HG03558 (cell line): ENCODE data around the gene UBAP2L.
"Not testable (repeated sequence)": the region's sequence is repeated elsewhere in the genome, so short reads cannot be mapped to it uniquely, and the experiment has no call there.

Source experiments
- ATAC-seq: cut with Tn5 transposase; IDR thresholded peaks from one replicate; pipeline ENCODE4 v1.9.1; 2021; ENCODE audit warnings: moderate number of reproducible peaks; ENCODE audit not compliant: unreplicated experiment; ENCODE audit errors: extremely low read depth

UBAP2L gene

GRCh38 chr1:154301582-154301981 is 80.8 kb downstream of the UBAP2L start:
- ATAC-seq, result no peak

DNA sequence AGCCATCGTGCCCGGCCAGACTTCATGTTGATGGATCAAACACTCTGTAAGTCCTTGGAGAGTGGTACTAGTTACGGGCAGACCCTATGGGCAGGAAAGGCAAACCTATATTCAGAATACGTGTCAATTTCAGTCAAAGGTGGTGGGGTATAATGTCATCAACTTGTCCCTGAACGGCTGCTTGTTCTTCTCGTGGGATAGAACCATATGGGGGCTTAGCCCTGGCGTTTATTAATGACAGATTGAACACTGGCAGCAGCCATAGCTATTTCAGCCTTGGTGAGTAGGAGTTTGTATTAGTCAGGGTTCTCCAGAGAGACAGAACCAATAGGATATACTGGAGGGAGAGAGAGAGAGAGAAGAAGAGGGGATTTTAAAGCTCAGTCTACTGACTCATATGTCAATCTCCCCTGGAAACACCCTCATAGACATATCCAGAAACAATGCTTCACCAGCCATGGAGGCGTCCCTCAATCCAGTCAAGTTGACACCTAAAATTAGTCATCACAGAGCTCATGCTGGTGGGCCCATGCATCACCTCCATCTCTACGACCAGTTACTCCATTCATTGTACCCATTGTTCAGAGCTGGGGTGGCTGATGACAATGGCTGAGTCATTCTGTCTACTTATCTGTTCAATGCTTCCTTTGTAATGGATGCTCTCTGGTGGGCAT is 84.0 kb downstream of the UBAP2L start:
- no peak for ATAC-seq

DNA sequence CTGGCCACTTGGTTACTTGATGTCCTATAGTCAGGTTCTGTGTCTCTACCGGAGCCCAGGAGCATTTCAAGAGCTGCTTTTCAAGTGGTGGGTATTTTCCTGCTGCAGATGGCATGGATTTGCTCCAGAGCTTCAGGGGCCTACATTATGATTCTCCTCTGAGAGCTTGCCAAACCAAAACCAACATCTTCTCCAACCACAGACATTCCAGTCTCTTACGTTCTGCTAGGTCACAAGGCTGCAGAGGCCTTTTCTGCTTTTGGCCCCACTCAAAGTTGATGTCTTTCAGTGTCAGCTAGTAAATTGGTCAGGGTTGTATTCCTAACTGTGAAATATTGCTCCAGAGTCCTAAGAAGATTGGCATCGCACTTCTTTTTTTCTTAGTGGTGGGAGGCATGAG is 85.4 kb downstream of the UBAP2L start:
- no peak for ATAC-seq

- ATAC-seq, result not testable (repeated sequence)
These were observed 87.0 kb downstream of the UBAP2L start for GRCh38 chr1:154307670-154308270.

GRCh38 chr1:154309136-154309535 is 88.4 kb downstream of the UBAP2L start:
- not testable (repeated sequence) for ATAC-seq

GRCh38 chr1:154312229-154313065 is 91.7 kb downstream of the UBAP2L start:
- not testable (repeated sequence) for ATAC-seq

DNA sequence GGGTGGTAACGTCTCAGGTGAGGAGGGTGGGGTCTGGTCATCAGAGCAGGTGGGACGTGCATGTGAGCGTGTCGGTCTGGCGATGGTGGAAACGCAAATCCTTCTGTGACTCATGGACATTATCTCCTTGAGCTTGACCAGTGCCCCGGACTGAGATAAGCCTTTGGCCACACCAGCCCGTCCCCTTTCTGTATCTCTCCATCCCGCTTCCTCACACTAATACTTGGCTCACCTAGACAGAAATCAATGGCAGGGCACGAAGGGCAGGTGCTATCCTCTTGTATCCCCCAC is 92.3 kb downstream of the UBAP2L start:
- ATAC-seq, result no peak

- ATAC-seq, result not testable (repeated sequence)
These were observed 93.5 kb downstream of the UBAP2L start for GRCh38 chr1:154314226-154314625.

DNA sequence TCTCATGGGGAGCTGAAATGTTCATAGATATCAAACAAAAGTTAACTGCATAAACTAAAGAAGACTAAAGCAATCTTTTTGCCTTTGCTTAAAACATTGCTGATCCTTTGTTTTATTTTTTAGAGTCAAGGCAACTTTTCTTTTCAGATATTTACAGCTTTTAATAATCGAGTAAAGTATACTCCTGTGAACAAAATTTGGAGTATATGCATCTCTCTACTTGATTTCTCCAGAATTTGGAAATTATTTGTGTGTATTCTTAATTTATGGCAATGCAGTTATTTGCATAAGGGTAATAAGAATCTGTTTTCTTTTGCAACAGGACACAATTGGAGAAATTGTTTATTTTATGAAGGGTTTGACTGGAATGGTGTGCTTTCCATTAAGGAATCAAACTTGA is 95.9 kb downstream of the UBAP2L start:
- ATAC-seq, result no peak

DNA sequence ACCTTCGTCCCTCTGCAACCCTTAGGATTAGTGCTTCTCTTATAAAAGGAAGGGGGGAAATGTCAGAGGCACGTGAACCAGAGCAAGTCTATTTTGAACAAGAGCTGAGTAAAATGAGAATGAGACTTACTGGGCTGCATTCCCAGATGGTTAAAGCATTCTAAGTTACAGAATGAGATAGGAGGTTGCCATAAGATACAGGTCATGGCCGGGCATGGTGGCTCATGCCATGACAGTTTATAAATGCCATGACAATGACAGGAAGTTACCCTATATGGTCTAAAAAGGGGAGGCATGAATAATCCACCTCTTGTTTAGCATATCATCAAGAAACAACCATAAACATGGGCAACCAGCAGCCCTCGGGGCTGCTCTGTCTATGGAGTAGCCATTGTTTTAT is 97.6 kb downstream of the UBAP2L start:
- ATAC-seq, result no peak
